ENCODE measurements around the gene YPEL1. TPM values are rescaled to one million over a fixed set of nuclear protein-coding genes. Genes with fewer than 3 reads are reported as not detected.

YPEL1 gene, protein sequence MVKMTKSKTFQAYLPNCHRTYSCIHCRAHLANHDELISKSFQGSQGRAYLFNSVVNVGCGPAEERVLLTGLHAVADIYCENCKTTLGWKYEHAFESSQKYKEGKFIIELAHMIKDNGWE
- total RNA-seq (2014; rRNA removed; shearing (Covaris generic)): 0.40 and 2.0 TPM in 2 replicates
- 0.79 and 0.81 TPM in 2 replicates for polyA plus RNA-seq (2015; cell fraction: cytosol; rRNA removed)
- 0.33 and 1.5 TPM in 2 replicates for polyA plus RNA-seq (2015; cell fraction: nucleus; rRNA removed)

DNA sequence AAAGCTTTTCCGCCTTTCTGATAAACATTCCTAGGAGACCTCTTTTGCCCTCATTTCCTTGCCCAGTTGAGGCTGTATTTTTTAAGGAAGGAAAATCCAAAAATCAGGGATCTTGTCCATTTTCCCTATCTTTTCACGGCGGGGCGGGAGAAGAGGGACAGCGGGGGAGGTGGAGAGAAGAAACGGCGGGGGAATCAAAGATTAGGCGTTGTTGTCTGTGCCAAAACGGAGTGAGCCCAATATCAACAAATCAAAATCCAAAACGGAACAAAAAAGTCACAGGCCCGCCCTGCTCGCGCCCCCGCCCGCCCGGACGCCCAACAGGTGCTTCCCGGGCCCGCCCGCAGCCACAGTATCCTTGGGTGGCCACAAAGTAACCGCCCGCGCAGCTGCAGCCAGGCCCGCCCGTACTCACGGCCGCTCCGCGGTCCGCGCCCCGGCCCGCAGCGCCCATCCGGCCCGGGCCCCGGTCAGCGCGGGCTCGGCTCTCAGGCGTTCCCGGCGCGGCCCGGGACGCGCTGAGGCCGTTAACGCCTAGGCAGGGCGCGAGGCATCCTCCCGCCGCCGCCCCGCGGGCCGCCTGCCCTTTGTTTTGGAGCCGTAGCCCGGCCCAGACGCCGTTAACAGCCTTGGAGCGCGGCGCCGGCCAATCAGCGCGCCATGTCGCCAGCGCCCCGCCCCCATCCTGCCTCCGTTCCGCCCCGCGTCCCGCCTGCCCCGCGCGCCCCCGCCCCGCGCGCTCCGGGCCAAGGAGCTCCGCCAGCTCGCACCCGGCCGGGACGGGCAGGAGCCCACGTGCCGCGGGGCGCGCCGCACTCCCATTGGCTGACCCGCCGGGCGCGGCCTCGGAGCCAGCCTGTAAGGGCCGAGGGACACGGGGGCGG, at the start of gene YPEL1:
Gene YPEL1, minus strand, starts transcription at position 595 of the 884 bp plus-strand sequence. CDS start 25,050 bp downstream, outside the sequence.
- peak; percentile 97 for DNase-seq (ENCODE audit: low read depth, low spot score)
- in situ Hi-C loops (cut with HindIII; ENCODE audit: low pct_unique_long_range_greater_than_20kb, low sequenced_read_pairs): no loop called here

- in situ Hi-C loops (cut with HindIII; ENCODE audit: low pct_unique_long_range_greater_than_20kb, low sequenced_read_pairs): no loop called here
- DNase-seq (ENCODE audit: low read depth, low spot score): no peak
Observed at GRCh38 chr22:21780259-21780658, 44.7 kb upstream of the YPEL1 start.

DNA sequence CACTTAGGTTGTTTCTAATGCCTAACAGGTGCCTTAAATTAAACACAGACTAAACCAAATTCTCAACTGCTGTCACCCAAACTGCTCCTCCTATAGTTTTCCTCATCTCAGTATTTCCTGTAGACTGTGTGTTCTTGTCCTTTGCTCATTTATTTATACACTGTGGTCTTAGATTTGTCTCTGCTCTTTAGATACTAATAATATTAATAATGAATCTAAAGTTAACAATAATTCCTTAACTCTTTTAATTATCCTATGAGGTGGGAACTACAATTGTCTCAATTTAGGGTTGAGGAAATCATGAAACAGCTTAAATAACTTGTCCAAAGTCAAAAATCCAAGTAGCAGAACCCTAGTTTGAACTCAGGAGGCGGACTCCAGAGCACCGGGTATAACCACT, 43.9 kb upstream of the YPEL1 start:
- no peak for DNase-seq (ENCODE audit: low read depth, low spot score)
- in situ Hi-C loops (cut with HindIII; ENCODE audit: low pct_unique_long_range_greater_than_20kb, low sequenced_read_pairs): no loop called here

GRCh38 chr22:21778705-21779363, 43.2 kb upstream of the YPEL1 start:
- in situ Hi-C loops (cut with HindIII; ENCODE audit: low pct_unique_long_range_greater_than_20kb, low sequenced_read_pairs): no loop called here
- DNase-seq (ENCODE audit: low read depth, low spot score): no peak

DNA sequence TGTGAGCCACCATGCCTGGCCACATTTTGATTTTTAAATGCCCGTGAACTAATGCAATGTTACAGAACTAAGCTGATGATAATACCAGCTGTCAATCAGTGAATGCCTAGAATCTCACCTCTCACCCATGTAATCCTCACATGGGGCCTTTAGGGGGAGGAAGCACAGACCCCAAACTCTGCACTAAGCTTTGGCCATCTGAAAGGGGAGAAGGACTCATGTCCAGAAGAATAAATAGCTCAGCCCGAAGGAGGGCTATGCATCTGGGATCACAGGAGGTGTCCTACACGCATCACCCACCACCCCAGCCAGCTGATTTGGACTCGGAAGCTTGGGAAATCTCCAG, 36.0 kb upstream of the YPEL1 start:
- in situ Hi-C loops (cut with HindIII; ENCODE audit: low pct_unique_long_range_greater_than_20kb, low sequenced_read_pairs): no loop called here
- DNase-seq (ENCODE audit: low read depth, low spot score): no peak

GRCh38 chr22:21768435-21768834, 32.8 kb upstream of the YPEL1 start:
- no peak for DNase-seq (ENCODE audit: low read depth, low spot score)
- in situ Hi-C loops (cut with HindIII; ENCODE audit: low pct_unique_long_range_greater_than_20kb, low sequenced_read_pairs): no loop called here

DNA sequence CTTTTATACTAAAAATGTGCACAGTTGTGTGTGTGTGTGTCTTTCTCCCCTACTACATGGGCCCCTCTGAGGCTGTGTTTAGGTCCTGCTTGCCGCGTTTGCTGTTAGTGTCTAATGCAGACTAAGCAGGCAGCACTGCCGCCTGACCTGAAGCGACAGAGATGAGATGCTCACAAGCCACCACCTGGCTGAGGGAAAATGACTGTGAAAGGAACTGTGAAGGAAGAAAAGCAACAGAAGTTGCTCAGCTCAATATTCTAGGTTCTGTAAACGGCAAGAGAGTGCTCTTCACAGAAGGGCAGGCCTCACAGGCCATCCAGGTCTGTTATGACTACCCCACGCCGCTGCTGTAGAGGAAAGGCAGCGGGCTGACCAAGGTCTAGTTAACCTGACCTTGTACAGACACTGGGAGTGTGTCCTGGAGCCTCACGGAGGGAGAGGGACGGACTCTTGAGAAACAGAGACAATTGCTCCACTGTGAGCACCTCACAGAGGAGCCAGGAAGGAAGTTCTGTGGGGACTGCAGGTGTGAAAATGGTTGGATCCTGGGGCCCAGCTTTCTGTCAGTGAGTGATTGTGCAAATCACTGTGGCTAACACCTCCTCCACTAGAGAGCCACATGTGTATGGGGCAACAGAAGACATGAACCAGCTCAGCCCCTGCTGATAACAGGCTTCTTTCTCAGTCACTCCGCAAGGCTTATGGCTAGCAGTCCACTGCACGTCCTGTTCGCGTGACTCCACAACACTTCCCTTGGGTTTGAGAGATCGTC, 31.3 kb upstream of the YPEL1 start:
- in situ Hi-C loops (cut with HindIII; ENCODE audit: low pct_unique_long_range_greater_than_20kb, low sequenced_read_pairs): no loop called here
- no peak for DNase-seq (ENCODE audit: low read depth, low spot score)

DNA sequence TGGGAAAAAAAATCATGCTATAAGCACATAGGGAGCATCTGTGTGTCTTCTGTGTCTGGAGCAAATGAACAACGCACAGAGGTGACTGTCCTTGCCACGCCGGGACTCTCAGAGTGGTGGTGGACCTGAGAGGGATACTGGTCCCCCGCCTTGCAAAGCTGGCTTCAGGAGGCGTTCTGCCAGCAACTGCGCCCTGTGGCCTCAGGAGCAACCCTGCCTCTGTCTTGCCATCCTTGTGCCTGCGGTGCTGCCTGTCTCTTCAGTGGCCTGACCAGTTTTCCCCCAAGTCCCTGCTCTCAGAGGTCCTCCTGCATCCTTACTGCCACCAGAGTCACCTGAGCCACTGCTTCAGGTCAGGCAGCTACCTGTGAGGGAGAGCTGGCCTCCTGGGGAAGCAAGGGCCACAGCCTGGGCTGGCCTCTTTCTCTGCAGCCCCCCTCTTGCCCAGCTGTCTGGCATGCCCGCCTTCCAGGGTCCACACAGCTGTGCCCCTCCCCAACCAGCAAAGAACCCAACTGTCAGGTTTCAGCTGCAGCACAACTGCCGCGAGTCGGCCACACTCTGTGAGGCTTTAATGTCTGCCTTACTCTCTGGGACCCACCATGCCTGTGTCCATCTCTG, 30.4 kb upstream of the YPEL1 start:
- no peak for DNase-seq (ENCODE audit: low read depth, low spot score)
- in situ Hi-C loops (cut with HindIII; ENCODE audit: low pct_unique_long_range_greater_than_20kb, low sequenced_read_pairs): no loop called here

DNA sequence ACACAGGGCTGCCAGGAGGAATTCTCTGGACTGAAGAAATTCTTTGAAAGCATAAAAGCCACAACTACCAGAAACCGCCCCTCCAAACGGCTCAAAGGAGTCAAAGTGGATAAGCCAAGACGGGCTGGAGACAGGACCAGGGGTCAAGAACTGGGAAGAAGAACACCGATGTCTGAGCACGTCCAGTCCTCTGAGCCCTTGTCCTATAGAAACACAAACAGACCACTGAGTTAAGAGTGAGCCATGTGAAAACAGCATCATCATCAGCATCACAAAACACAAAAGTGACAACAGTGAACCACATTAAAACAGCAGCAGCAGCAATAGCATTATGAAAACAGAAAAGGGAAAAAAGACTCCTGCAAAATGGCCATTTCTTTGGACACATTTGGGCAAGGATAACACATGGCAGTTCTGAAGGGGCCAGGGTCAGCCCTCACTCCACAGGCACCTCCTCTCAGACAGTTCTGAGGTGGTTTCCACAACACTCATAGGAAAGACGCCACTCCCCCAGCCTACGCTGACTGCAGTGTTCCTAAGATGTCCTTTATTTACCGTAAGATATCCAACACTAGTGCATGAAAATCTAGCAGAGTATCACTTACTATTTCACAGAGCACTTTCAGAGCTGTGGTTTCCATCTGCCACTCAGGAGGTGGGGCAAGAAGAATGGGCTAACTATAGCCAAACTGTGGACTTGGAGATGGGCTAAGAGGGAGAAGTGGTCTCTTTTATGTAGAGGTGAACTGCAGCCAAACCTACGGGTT, 28.6 kb upstream of the YPEL1 start:
- DNase-seq (ENCODE audit: low read depth, low spot score): no peak
- in situ Hi-C loops (cut with HindIII; ENCODE audit: low pct_unique_long_range_greater_than_20kb, low sequenced_read_pairs): no loop called here

- DNase-seq (ENCODE audit: low read depth, low spot score): no peak
- in situ Hi-C loops (cut with HindIII; ENCODE audit: low pct_unique_long_range_greater_than_20kb, low sequenced_read_pairs): no loop called here
Observed at GRCh38 chr22:21762712-21763581, 27.4 kb upstream of the YPEL1 start.

DNA sequence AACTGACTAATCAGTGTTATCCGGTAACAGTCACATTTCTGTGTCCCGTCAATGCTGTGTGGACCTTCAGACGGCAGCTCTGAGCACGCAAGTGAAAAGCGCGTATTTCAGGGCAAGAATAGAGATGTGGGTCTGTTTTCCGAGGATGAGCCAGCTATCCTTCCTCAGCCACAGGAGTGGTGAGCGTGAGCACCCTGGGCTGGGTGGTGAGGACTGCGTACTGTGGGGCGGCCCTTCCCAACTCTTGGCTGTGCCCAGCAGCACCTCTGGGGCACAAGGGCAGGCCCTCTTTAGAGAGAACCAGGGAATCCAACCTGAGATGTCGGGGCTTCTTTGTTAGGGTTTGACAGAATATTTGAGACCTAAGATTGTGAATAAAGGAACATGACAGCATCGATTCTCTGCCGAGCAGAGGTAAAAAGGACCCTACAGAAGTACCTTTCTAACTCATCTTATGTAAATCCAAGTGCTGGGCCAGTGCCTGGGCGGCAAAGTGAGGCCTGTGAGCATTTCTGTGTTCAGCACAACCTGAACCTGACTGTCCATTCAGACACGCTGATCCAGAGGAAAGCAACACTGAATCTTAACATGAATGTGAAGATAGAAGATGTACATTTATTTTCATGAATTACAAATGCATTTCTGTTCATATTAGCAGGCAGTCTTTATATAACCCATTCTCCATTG, 26.5 kb upstream of the YPEL1 start:
- in situ Hi-C loops (cut with HindIII; ENCODE audit: low pct_unique_long_range_greater_than_20kb, low sequenced_read_pairs): no loop called here
- DNase-seq (ENCODE audit: low read depth, low spot score): no peak

DNA sequence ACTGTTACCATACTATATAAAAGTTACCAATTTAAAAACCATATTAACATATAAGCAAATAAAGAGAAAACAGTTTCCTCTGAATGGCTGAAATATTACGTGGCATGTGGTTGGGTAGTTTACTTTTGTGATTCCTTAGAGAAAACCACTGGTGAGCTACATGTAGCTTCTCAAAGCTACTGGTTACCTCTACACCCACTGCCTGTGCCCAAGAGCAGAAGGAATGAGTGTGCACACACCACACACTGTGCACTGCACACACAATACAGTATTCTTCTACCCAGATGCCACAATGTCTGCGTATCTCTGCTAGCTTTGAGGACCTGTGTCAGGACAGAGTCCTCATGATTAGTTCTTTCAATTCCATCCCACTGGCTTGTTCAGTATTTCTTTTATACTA, 25.5 kb upstream of the YPEL1 start:
- in situ Hi-C loops (cut with HindIII; ENCODE audit: low pct_unique_long_range_greater_than_20kb, low sequenced_read_pairs): no loop called here

DNA sequence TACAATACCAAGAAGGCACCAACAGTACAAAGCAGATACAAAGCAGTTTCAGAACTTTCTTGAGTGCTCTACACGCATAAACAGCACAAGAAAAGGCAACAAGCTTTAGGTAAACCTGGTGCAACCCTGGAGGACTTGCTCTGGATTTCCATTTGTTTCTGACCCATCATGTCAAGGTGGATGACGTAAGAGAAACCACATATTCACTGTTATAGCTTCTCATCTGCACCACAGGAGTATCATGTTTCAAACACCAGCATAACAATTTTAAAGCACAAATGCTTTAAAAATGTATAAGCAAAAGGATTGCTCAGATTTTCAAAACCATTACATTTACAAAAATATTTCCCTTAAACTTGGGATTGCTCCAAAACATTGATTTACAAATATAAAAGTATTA, 25.0 kb upstream of the YPEL1 start:
- in situ Hi-C loops (cut with HindIII; ENCODE audit: low pct_unique_long_range_greater_than_20kb, low sequenced_read_pairs): no loop called here

More for the DNA sequence above, 25.5 kb upstream of the YPEL1 start:
- no peak for DNase-seq (ENCODE audit: low read depth, low spot score)

DNA sequence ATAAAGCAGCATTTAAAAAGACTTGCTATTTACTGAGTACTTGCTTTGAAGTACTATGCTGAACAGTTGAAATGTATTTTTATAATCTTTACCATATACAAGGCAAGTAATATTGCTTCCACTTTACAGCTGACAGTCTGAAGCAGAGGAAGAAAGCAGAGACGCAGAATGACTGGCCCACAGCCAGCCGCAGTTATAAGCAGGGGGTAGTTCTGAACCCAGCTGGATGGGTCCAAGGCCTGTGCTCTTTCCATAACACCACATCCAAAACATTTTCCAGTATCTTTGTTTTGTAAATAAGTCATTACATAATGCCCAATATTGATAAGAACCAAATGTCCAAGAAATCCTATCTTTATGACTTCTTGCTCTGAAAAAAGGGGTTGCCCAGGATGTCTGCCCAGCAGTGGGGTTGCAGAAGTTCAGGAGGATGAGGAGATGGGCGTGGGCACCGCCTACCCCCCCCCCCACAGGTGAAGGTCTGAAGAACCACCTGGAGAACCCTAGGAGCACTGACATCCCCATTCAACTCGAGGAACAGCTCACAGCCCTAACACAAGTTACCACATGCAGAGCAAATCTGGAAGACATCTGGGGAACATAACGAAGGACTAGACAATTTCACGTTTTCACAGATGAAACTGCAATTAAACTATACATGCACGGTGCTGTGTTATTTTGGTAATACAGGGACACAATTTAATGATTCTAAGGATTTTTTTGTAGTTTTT, 24.2 kb upstream of the YPEL1 start:
- in situ Hi-C loops (cut with HindIII; ENCODE audit: low pct_unique_long_range_greater_than_20kb, low sequenced_read_pairs): no loop called here

More for the DNA sequence above, 25.0 kb upstream of the YPEL1 start:
- no peak for DNase-seq (ENCODE audit: low read depth, low spot score)

DNA sequence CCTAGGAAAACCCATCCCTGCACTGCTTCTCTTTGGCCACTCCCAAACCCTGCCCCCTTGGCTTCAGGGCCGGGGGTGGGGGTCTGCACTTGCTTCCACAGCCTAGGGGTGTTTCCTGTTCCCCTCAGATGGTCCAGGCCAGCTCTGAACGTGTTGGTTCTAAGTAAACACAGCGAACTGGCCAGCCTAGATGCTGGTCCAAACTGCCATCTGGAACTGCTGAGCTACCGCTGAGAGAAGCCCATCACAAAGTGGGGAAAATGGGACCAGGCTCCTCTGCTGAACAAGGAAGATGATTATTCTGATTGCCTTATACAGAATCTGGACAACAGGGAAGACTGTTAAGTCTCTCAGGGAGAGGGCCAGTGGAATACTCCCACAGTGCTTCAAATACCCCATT, 23.5 kb upstream of the YPEL1 start:
- in situ Hi-C loops (cut with HindIII; ENCODE audit: low pct_unique_long_range_greater_than_20kb, low sequenced_read_pairs): no loop called here
- no peak for DNase-seq (ENCODE audit: low read depth, low spot score)

More for the DNA sequence above, 24.2 kb upstream of the YPEL1 start:
- no peak for DNase-seq (ENCODE audit: low read depth, low spot score)
